ENCODE results near the gene ZNF512B.

GRCh38 chr20:63970714-63971431 is 1.1 kb upstream of the ZNF512B start:
- TF ChIP-seq EZH2 (IDR thresholded peaks at IDR 0.05; ENCODE audit: insufficient read depth, poor library complexity, severe bottlenecking) (no peak), EZH2phosphoT487 (IDR thresholded peaks at IDR 0.05; ENCODE audit: insufficient read depth, low read depth) (no peak)
